AG04450 (cell line): Measurements from ENCODE around the gene ATP8A2. TPM values are rescaled to one million over a fixed set of nuclear protein-coding genes. Genes with fewer than 3 reads are reported as not detected.

Source experiments
- CTCF ChIA-PET: fragments of 300-600, 350-600 bp; formaldehyde crosslinking; extraction: SDS; loops from one replicate; lab custom pipeline; 2022; ENCODE audit warnings: antibody characterized with exemption, inconsistent platforms; lab: Charles Lee
- POLR2A ChIA-PET: fragments of 350-600 bp; formaldehyde crosslinking; extraction: SDS; loops from one replicate; lab custom pipeline; 2021; ENCODE audit warnings: antibody characterized with exemption, inconsistent platforms; lab: Yijun Ruan, JAX
- DNase-seq: peaks from one replicate; pipeline ENCODE4 v3.0.0-alpha.2; 2011; ENCODE audit warnings: low read depth, low spot score
- H3K27ac ChIP-seq: one replicate; pipeline ENCODE4 v1.5.1; 2012; ENCODE audit warnings: low read depth, low read length, control low read depth
- H3K27me3 ChIP-seq: one replicate; pipeline ENCODE4 v1.6.0; 2012; ENCODE audit warnings: low read length; ENCODE audit not compliant: control insufficient read depth, insufficient read depth
- H3K4me3 ChIP-seq: 2 replicates; pipeline ENCODE4 v1.5.1; 2011; ENCODE audit warnings: mild to moderate bottlenecking, low read depth, low read length, control low read depth
- H3K9me3 ChIP-seq: 2 replicates; pipeline ENCODE4 v1.5.1; 2012; ENCODE audit warnings: low read length; ENCODE audit not compliant: control insufficient read depth, insufficient read depth
- CTCF ChIP-seq: IDR thresholded peaks from 2 replicates; pipeline ENCODE4 v1.5.1; 2011; ENCODE audit warnings: low read depth, low read length, control low read depth, inconsistent platforms
- polyA plus RNA-seq: library from polyadenylated mRNA; depleted of rRNA; stranded (reverse); fragments of >200 nt; gene quantifications from 2 replicates; pipeline ENCODE4 v1.2.3, GENCODE V29; 2011

Gene ATP8A2
- polyA plus RNA-seq, 1 experiment, result 0.19 TPM

GRCh38 chr13:25689539-25689938, 317.8 kb downstream of the ATP8A2 start:
- no peaks in the 10 kb centered on the region for H3K27me3 ChIP-seq
- ChIA-PET CTCF (no interaction called here), POLR2A (no interaction called here)
- TF ChIP-seq CTCF, result no peak
- no peak overlapping the region for H3K27ac ChIP-seq
- no peak for DNase-seq
- no peak overlapping the region for H3K4me3 ChIP-seq
- H3K9me3 ChIP-seq, result no peaks in the 10 kb centered on the region; the same call in 1 of the 2 replicates

- no peak for DNase-seq
- no peak overlapping the region for H3K27ac ChIP-seq
- no peak overlapping the region for H3K4me3 ChIP-seq
- TF ChIP-seq CTCF, result no peak
- POLR2A ChIA-PET, result no interaction called here
- no peaks in the 10 kb centered on the region for H3K27me3 ChIP-seq
- no peaks in the 10 kb centered on the region; the same call in 1 of the 2 replicates for H3K9me3 ChIP-seq
- CTCF ChIA-PET, result no interaction called here
Measured at GRCh38 chr13:25690582-25690981, 318.8 kb downstream of the ATP8A2 start.

- H3K27me3 ChIP-seq, result no peaks in the 10 kb centered on the region
- no peak for DNase-seq
- ChIA-PET CTCF (no interaction called here), POLR2A (no interaction called here)
- H3K27ac ChIP-seq, result no peak overlapping the region
- no peaks in the 10 kb centered on the region; the same call in 1 of the 2 replicates for H3K9me3 ChIP-seq
- TF ChIP-seq CTCF, result no peak
- no peak overlapping the region for H3K4me3 ChIP-seq
Measured at GRCh38 chr13:25691654-25692053, 319.9 kb downstream of the ATP8A2 start.

- no peak for DNase-seq
- no peak for TF ChIP-seq CTCF
- H3K4me3 ChIP-seq, result no peak overlapping the region
- H3K27me3 ChIP-seq, result no peaks in the 10 kb centered on the region
- no peaks in the 10 kb centered on the region; the same call in 1 of the 2 replicates for H3K9me3 ChIP-seq
- POLR2A ChIA-PET, result no interaction called here
- no peak overlapping the region for H3K27ac ChIP-seq
- CTCF ChIA-PET, result no interaction called here
Measured at GRCh38 chr13:25692099-25692498, 320.3 kb downstream of the ATP8A2 start.

GRCh38 chr13:25699056-25699455, 327.3 kb downstream of the ATP8A2 start:
- Histone ChIP-seq H3K27ac (no peak overlapping the region), H3K27me3 (no peaks in the 10 kb centered on the region), H3K9me3 (no peaks in the 10 kb centered on the region), H3K4me3 (no peak overlapping the region)
- POLR2A ChIA-PET, result no interaction called here
- CTCF ChIA-PET, result no interaction called here
- no peak for DNase-seq
- no peak for TF ChIP-seq CTCF
